WTC11 (cell line): ENCODE results near the gene GOLGA3. TPM values are rescaled to one million over a fixed set of nuclear protein-coding genes. Genes with fewer than 3 reads are reported as not detected.

ENCODE experiments used
- ATAC-seq: fragments of 200-7000 bp; cut with Tn5 transposase; 2 replicates; pipeline ENCODE4 v1.10.0; 2021; ENCODE audit warnings: mild to moderate bottlenecking, moderate library complexity
- CTCF ChIA-PET: fragments of 300-600 bp; sonication (Branson Sonifier 250); formaldehyde crosslinking; loops from one replicate; lab custom pipeline; 2021; ENCODE audit warnings: antibody characterized with exemption; lab: Charles Lee
- POLR2A ChIA-PET: fragments of 350-600 bp; sonication (Branson Sonifier 250); formaldehyde crosslinking; loops from one replicate; lab custom pipeline; 2021; ENCODE audit warnings: antibody characterized with exemption; lab: Charles Lee
- DNase-seq: peaks from one replicate; pipeline ENCODE4 v3.0.0; 2021; ENCODE audit warnings: low spot score
- H3K27ac Mint-ChIP-seq: 2 replicates; pipeline ENCODE4 v1.8.0; 2021; ENCODE audit warnings: mixed read lengths
- H3K27me3 Mint-ChIP-seq: 2 replicates; pipeline ENCODE4 v1.8.0; 2021; ENCODE audit warnings: low read depth, mild to moderate bottlenecking, moderate library complexity, mixed read lengths
- H3K36me3 Mint-ChIP-seq: 2 replicates; pipeline ENCODE4 v1.8.0; 2021; ENCODE audit warnings: mixed read lengths
- H3K4me1 Mint-ChIP-seq: 2 replicates; pipeline ENCODE4 v1.8.0; 2022; ENCODE audit warnings: mixed read lengths
- H3K4me3 Mint-ChIP-seq: 2 replicates; pipeline ENCODE4 v1.8.0; 2021; ENCODE audit warnings: mild to moderate bottlenecking, moderate library complexity, mixed read lengths
- H3K9me3 Mint-ChIP-seq: 2 replicates; pipeline ENCODE4 v1.8.0; 2021; ENCODE audit warnings: mixed read lengths
- ARID4B ChIP-seq: sonication (generic); formaldehyde crosslinking; IDR thresholded peaks from 2 replicates; pipeline ENCODE4 v1.8.0; 2023; ENCODE audit warnings: missing genetic modification reagents, mild to moderate bottlenecking, borderline replicate concordance
- E2F5 ChIP-seq: sonication (generic); formaldehyde crosslinking; IDR thresholded peaks from 2 replicates; pipeline ENCODE4 v1.8.1; 2022; ENCODE audit warnings: mild to moderate bottlenecking, moderate library complexity, missing genetic modification reagents
- HMGA2 ChIP-seq: fragments of 250-450 bp; sonication (Bioruptor Pico); IDR thresholded peaks from 2 replicates; pipeline ENCODE4 v1.4.0; 2021; ENCODE audit warnings: mild to moderate bottlenecking, moderate library complexity
- JUN ChIP-seq: sonication (generic); formaldehyde crosslinking; IDR thresholded peaks from 2 replicates; pipeline ENCODE4 v1.8.0; 2023; ENCODE audit warnings: mild to moderate bottlenecking, missing genetic modification reagents
- NFATC4 ChIP-seq: fragments of 250-450 bp; sonication (Bioruptor Pico); IDR thresholded peaks from 2 replicates; pipeline ENCODE4 v1.9.0; 2021; ENCODE audit warnings: mild to moderate bottlenecking
- NR2C2 ChIP-seq: sonication (generic); formaldehyde crosslinking; IDR thresholded peaks from 2 replicates; pipeline ENCODE4 v1.8.0; 2022; ENCODE audit warnings: mild to moderate bottlenecking, missing genetic modification reagents
- NR3C1 ChIP-seq: sonication (generic); formaldehyde crosslinking; conservative IDR thresholded peaks from 2 replicates; pipeline ENCODE4 v1.8.1; 2023; ENCODE audit warnings: low read depth, mild to moderate bottlenecking, missing genetic modification reagents
- OVOL2 ChIP-seq: fragments of 250-450 bp; sonication (Bioruptor Pico); IDR thresholded peaks from 2 replicates; pipeline ENCODE4 v1.9.0; 2021; ENCODE audit warnings: mild to moderate bottlenecking, borderline replicate concordance
- PRDM15 ChIP-seq: sonication (generic); formaldehyde crosslinking; IDR thresholded peaks from 2 replicates; pipeline ENCODE4 v1.8.0; 2022; ENCODE audit warnings: missing genetic modification reagents
- RELA ChIP-seq: sonication (generic); formaldehyde crosslinking; IDR thresholded peaks from 2 replicates; pipeline ENCODE4 v1.8.1; 2022; ENCODE audit warnings: missing genetic modification reagents, mild to moderate bottlenecking, borderline replicate concordance
- TEAD1 ChIP-seq: sonication (generic); formaldehyde crosslinking; IDR thresholded peaks from 2 replicates; pipeline ENCODE4 v1.8.0; 2022; ENCODE audit warnings: mild to moderate bottlenecking, missing genetic modification reagents
- ZBTB43 ChIP-seq: sonication (generic); formaldehyde crosslinking; IDR thresholded peaks from 2 replicates; pipeline ENCODE4 v1.8.1; 2023; ENCODE audit warnings: mild to moderate bottlenecking, missing genetic modification reagents
- ZNF121 ChIP-seq: sonication (generic); formaldehyde crosslinking; IDR thresholded peaks from 2 replicates; pipeline ENCODE4 v1.8.0; 2023; ENCODE audit warnings: missing genetic modification reagents
- ZNF532 ChIP-seq: fragments of 250-450 bp; sonication (Bioruptor Pico); IDR thresholded peaks from 2 replicates; pipeline ENCODE4 v1.9.0; 2021; ENCODE audit warnings: mild to moderate bottlenecking, borderline replicate concordance
- total RNA-seq: library from RNA; stranded (reverse); gene quantifications from 3 replicates; pipeline ENCODE4 v1.2.3, GENCODE V29; 2021
- TF ChIP-seq, protein P1 (sequence below): sonication (generic); formaldehyde crosslinking; IDR thresholded peaks from 2 replicates; pipeline ENCODE4 v1.8.1; 2022; ENCODE audit warnings: low read depth, missing genetic modification reagents, borderline replicate concordance
- TF ChIP-seq, protein P2 (sequence below): fragments of 250-450 bp; sonication (Bioruptor Pico); IDR thresholded peaks from 2 replicates; pipeline ENCODE4 v1.9.0; 2021; ENCODE audit warnings: mild to moderate bottlenecking

Gene GOLGA3
- total RNA-seq, 1 experiment from 2014 or later, result 47.8 TPM

DNA sequence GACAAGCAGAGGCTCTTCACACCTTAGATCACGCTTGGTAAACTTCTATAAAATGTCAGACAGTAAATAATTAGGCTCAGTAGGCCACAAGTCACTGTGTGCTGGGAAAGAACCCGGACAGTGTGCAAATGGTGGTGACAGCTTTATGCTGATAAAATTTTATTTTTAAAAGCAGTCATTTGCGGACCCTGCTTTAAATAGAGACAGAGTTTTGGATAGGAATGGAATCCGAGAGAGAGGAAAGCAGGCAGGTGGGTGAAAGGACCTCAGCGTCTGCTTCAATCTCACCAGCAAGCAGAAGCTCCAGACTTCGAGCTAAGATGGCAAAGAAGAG lies 88.4 kb downstream of the GOLGA3 start (continued):
- no peak for TF ChIP-seq E2F5 (CRISPR knock-in tag)

DNA sequence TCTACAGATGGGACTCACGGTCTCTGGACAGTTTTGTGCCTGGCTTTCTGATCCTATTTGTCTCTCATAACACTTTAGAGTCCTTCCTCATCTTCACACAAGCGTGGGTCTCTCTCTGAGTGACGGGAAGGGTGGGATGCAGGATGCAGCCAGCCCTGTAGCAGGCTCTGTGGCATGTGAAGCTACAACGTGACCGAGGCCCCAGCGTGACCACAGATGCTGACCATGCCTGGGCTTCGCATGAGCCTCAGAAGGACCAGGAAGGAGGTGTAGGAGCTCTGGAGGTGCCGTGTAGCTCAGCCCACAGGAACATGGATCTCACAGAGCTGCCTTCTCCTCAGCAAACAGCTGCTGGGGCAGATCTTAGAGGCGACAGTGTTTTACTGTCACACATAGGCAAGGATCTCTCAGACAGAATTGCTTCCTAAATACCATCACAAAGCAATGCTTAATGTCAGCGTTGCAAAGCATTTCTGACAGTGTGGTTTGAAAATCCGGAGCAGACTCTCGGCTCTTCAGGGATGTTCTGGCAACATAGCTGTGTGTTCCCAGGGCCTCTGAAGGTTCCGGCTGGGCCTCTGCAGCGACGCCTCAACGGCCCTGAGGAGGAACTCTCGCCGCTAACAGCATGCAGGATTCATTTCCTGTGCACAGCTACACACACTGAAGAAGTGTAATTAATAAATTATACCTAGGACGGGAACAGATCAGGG lies 88.9 kb downstream of the GOLGA3 start:
- H3K27me3 Mint-ChIP-seq, result no peaks in the 10 kb centered on the region
- POLR2A ChIA-PET, result interaction anchor here (0.6 kb wide), 1 partner anchor 12 kb away, joined by 4 read pairs; no protein-coding TSS in a partner anchor
- no peaks in the 10 kb centered on the region for H3K4me1 Mint-ChIP-seq
- TF ChIP-seq PRDM15 (no peak), TEAD1 (CRISPR knock-in tag) (no peak), JUN (CRISPR knock-in tag) (no peak), NR3C1 (CRISPR knock-in tag) (no peak), ZNF121 (CRISPR knock-in tag) (no peak), OVOL2 (CRISPR knock-in tag) (no peak), ZBTB43 (CRISPR knock-in tag) (no peak), RELA (CRISPR knock-in tag) (no peak), ARID4B (no peak), ZNF532 (CRISPR knock-in tag) (no peak), NFATC4 (CRISPR knock-in tag) (no peak), HMGA2 (no peak), NR2C2 (CRISPR knock-in tag) (no peak)
- TF ChIP-seq, protein P1, sequence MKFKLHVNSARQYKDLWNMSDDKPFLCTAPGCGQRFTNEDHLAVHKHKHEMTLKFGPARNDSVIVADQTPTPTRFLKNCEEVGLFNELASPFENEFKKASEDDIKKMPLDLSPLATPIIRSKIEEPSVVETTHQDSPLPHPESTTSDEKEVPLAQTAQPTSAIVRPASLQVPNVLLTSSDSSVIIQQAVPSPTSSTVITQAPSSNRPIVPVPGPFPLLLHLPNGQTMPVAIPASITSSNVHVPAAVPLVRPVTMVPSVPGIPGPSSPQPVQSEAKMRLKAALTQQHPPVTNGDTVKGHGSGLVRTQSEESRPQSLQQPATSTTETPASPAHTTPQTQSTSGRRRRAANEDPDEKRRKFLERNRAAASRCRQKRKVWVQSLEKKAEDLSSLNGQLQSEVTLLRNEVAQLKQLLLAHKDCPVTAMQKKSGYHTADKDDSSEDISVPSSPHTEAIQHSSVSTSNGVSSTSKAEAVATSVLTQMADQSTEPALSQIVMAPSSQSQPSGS, result no peak
- TF ChIP-seq, protein P2, sequence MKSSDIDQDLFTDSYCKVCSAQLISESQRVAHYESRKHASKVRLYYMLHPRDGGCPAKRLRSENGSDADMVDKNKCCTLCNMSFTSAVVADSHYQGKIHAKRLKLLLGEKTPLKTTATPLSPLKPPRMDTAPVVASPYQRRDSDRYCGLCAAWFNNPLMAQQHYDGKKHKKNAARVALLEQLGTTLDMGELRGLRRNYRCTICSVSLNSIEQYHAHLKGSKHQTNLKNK (CRISPR knock-in tag), result no peak
- CTCF ChIA-PET, result no interaction called here
- H3K4me3 Mint-ChIP-seq, result no peak overlapping the region
- H3K36me3 Mint-ChIP-seq, result peaks cover 88% of the 10 kb centered on the region
- ATAC-seq (no peak), DNase-seq (no peak)
- no peak overlapping the region for H3K27ac Mint-ChIP-seq
- H3K9me3 Mint-ChIP-seq, result peaks cover 6% of the 10 kb centered on the region; the same call in 1 of the 2 replicates
